ENCODE data around the gene CRELD1.
"Not testable (repeated sequence)": the region's sequence is repeated elsewhere in the genome, so short reads cannot be mapped to it uniquely, and the experiment has no call there.

The CRELD1 gene

DNA sequence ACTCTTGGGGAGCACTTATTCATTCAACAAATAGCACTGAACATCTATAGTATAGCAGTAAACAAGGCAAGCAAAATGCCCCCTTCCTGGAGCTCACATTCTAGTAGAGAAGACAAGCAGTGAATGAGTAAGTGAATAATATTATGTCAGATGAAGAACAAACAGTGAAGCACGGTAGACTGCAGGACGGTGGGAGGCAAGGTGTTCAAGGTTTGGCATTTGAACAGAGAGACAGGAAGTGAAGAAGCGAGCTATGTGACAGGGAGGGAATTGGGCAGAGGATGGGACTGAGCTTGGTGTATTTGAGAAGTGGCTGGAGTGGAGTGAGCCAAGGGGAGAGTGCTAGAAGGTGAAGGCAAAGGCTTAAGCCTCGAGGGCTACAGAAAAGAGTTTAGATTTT lies 1.4 kb downstream of the CRELD1 start:
- no peak for DNase-seq (ENCODE audit: low read depth)

DNA sequence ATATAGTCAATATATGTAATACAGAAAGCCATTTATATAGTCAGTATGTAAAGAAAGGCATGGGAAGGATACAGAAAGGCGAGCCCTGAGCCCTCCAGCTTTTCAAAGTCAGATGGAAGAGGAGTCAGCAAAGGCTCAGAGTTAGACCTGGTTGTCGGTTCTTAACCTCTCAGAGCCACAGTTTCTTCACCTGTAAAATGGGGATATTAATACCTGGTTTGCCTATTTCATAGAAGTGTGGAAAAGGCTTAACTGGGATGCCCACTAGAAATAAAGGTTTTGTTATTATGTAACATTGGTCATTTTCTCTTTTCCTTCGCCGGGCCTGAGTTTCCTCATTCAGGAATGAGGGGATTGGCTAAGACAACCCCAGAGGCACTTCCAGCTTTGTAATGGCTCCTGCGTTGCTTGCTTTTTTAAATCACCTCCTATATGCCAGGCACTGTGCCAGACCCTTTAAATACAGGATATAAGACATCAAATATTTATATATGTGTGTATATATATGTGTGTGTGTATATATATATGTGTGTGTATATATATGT lies 2.4 kb downstream of the CRELD1 start:
- DNase-seq (ENCODE audit: low read depth): no peak

DNA sequence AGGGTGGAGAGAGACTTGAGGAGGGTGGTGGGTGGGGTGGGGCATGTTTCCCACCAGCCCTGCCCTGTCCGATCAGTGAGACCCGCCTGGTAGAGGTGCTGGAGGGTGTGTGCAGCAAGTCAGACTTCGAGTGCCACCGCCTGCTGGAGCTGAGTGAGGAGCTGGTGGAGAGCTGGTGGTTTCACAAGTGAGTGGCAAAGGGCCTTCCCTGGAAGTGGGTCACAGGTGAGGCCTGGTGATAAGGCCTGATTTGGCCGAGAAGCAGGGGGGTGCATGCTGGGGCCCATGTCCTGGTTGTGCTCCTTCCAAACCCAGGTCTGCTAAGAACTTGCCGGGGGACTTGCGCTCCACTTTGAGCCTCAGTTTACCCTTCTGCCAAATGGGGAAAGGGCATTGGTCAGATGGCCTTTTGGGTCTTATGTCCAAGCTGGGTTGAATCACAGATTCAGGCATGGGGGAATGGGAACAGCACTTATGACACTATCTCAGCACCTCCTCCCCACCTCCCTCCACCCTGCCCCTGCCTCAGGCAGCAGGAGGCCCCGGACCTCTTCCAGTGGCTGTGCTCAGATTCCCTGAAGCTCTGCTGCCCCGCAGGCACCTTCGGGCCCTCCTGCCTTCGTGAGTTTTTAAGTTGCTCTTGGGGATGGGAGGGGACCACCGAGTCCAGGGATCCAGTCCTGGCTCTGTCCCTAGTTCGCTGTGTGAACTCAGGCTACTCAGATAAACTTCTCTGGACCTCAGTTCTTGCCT lies 4.0 kb downstream of the CRELD1 start:
- DNase-seq (ENCODE audit: low read depth): no peak

DNA sequence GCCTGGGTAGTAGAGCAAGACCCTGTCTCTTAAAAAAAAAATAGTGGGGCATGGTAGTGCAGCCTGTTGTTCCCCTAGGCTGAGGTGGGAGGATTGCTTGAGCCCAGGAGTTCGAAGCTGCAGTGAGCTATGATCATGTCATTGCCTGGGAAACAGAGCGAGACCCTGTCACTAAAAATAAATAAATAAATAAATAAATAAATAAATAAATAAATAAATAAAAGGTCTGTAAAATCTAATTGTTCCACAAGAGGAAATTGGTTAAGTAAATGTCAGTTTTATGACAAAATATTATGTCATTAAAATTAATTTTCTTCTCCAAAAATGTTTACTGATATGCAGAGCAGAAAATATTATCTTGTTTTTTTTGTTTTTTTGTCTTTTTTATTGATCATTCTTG lies 5.3 kb downstream of the CRELD1 start:
- DNase-seq (ENCODE audit: low read depth): no peak

DNA sequence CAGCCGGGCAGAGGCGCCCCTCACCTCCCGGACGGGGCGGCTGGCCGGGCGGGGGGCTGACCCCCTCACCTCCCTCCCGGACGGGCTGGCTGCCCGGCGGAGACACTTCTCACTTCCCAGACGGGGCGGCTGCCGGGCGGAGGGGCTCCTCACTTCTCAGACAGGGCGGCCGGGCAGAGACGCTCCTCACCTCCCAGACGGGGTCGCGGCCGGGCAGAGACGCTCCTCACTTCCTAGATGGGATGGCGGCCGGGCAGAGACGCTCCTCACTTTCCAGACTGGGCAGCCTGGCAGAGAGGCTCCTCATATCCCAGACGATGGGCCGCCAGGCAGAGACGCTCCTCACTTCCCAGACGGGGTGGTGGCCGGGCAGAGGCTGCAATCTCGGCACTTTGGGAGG lies 6.3 kb downstream of the CRELD1 start:
- not testable (repeated sequence) for DNase-seq (ENCODE audit: low read depth)

DNA sequence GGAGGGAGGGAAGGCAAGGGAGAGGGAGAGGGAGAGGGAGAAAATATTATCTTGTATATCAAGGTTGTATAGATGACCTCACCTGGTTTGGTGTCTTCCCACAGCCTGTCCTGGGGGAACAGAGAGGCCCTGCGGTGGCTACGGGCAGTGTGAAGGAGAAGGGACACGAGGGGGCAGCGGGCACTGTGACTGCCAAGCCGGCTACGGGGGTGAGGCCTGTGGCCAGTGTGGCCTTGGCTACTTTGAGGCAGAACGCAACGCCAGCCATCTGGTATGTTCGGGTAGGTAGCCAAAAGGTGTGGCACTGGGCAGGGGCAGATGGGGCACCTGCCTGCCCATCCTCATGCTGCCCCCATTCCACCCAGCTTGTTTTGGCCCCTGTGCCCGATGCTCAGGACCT lies 7.1 kb downstream of the CRELD1 start:
- DNase-seq (ENCODE audit: low read depth): no peak

DNA sequence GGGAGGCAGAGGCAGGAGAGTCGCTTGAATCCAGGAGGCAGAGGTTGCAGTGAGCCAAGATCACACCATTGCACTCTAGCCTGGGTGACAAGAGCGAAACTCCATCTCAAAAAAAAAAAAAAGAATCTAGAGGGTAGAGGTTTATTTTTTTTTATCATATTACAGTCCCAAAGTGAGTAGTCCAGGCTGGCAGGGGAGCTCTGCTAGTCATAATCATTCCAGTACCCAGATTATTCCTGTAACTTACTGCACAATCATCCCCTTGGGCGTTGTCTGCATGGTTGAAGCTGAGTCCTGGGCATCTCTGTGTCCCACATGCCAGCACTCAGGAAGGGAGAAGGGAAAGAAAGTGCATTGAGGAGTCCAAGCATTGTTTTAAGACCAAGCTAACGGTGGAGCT lies 8.5 kb downstream of the CRELD1 start:
- no peak for DNase-seq (ENCODE audit: low read depth)

DNA sequence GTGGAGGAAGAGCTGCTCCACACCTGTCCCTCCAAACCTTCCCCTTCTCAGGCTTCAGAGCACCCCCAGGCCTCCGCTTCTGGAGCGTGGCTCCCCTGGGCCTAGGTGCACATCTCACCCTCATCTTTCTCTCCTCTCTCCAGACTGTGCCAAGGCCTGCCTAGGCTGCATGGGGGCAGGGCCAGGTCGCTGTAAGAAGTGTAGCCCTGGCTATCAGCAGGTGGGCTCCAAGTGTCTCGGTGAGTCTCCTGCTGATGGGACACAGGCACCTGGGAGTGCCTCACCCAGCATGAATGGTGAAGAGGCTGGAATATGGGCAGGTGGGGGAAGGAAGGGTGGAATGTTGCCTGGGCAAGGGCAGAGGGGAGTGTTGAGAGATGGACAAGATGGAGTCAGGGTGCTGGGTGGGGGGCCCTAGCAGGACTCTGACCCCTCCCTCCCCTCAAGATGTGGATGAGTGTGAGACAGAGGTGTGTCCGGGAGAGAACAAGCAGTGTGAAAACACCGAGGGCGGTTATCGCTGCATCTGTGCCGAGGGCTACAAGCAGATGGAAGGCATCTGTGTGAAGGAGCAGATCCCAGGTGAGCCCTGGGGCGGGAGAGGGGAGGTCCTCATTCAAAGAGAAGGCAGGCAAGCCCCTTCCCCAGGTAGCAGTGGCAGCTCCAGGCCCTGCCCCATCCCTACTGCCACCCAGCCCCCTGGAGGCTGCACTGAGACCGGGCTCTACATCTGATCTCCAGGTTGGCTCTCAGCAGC lies 9.5 kb downstream of the CRELD1 start:
- DNase-seq (ENCODE audit: low read depth): no peak

DNA sequence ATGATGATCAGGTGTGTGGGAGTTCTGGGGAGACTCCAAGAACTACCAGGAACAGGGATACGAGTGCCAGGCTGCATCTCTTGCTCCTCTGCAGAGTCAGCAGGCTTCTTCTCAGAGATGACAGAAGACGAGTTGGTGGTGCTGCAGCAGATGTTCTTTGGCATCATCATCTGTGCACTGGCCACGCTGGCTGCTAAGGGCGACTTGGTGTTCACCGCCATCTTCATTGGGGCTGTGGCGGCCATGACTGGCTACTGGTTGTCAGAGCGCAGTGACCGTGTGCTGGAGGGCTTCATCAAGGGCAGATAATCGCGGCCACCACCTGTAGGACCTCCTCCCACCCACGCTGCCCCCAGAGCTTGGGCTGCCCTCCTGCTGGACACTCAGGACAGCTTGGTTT lies 10.6 kb downstream of the CRELD1 start:
- DNase-seq (ENCODE audit: low read depth): no peak

DNA sequence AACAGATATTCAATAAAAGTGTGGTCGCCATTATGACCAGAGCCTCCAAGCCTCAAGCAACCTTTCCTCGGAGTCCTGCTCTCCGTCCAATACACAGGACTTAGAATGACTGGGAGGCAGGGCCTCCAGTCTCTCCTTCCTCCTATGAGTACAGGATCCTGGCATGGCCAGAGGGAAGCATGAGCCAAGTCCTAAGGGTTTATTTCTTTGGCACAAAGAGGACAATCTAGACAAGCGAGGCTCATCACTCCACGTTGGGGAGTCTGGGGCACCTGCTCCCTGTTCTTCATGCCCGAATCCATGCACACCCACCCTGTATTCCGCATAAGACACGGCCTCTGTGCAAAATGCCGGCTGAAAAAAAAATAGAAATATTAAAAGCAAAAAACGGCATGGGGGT lies 11.7 kb downstream of the CRELD1 start:
- no peak for DNase-seq (ENCODE audit: low read depth)

DNA sequence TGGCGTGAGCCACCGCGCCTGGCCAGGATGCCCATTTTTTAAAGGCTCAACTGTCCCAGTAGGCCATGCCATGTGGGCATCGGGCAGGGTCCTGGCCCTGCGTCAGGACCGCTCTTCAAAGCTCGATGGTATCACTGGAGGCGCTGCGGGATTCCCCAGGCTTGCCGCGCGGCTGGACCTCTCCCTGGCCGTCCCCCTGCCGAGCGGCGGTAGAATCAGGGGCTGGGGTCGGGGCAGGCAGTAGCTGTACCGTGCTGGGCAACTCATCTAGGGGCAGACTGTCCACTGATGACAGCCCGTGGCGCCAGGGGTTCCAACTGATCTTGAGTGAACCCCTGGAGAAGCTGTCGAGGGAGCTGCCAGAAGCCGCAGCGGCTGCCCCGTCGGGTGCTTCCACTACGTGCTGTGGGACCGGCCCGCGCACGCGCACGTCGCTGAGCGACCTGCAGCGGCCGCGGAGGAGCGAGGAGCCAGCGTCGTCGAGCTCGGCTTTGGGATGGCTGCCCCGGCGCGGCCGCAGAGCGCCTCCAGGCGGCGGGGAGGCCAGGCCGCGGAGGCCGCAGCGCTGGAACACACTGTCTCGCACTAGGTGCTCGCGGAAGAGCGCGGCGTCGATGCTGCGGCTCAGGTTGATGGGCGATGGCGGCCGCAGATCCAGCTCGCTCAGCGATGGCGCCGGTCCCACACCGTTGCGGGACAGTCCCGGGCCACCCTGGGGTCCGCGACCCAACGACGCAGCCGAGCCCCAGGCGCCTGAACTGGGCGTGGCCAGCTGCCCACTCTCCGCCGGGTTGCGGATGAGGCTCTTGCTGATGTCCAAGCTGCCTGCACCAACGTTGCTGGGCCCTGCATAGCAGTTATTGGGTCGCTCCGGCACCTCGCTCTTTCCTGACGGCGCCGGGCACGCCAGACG lies 12.7 kb downstream of the CRELD1 start:
- no peak for DNase-seq (ENCODE audit: low read depth)

DNA sequence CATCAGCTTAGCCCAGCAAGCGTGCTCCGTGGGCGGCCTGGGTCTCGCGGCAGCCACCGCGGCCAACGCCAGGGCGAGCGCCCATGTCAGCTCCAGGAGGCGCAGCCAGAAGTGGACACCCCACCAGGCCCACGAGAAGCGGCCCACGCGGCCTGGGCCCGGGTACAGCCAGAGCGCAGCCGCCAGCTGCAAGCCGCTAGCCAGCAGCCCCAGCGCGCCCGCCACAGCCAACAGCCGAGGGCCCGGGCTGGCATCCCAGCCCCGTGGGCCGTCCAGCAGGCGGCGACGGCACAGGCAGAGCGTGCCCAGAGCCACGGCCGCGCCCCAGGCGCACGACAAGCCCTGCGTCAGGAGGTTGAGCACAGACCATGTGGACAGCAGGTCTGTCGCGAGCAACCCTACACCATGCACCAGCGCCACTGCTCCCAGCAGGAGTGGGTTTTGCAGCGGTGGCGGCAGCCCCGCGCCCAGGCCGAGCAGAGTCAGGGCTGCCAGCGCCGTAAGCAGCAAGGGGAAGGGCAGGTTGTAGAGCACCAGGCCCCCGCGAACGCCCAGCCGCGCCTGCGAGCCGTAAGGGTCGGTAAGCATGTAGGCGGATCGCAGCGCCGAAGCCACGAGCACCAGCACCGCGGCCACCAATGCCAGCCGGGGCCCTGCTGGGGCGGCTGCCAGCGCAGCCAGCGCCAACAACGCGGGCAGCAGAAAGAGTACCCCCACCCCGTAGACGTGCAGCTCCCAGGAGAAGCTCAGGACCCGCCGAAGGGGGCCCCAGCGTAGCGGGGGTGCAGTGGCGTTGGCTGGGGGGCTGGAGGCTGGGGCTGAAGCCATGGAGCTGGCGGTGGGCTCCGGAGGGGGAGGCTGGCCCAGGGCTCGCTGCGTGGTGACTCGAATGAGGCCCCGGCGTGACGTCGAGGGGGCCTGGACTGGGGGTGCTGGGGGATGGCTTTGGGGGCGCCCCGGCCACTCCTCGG lies 13.7 kb downstream of the CRELD1 start:
- DNase-seq (ENCODE audit: low read depth): no peak

DNA sequence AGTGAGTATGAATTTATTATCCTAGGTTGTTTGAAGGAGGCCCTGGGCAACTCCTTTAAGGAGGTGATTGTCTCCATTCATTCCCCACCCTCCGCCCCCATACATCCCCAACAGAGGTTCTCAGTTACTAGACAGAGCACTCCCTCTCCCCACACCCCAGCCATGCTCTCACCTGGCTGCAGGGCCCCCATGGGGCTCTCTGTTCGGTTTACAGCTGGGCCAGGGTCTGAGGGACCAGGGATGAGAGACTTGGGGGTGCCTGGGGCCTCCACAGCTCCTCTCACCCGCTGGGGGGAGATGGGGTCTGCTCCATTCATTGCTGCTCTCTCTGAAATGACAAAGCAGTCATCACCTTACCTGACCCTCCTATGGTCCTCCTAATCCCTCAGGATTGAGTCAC lies 15.0 kb downstream of the CRELD1 start:
- no peak for DNase-seq (ENCODE audit: low read depth)

DNA sequence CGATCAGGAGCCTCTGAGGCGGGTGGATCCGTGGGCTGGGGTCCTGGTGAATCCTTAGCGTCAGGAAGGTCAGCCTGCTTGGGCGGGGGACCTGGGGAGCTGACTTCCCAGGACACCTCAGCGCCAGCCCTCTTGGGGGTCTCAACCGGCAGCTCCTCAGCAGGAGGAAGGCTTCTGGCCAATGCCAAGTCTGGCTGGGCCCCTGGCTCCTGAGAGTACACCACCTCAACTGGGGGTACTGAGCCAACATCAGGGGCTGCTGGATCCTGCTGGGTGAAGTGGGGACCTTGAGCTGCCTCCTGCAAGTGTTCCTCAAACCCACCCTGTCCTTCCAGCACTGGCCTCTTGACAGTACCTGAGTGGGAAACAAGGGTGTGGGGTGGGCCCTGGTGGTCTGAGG lies 15.5 kb downstream of the CRELD1 start:
- DNase-seq (ENCODE audit: low read depth): no peak

DNA sequence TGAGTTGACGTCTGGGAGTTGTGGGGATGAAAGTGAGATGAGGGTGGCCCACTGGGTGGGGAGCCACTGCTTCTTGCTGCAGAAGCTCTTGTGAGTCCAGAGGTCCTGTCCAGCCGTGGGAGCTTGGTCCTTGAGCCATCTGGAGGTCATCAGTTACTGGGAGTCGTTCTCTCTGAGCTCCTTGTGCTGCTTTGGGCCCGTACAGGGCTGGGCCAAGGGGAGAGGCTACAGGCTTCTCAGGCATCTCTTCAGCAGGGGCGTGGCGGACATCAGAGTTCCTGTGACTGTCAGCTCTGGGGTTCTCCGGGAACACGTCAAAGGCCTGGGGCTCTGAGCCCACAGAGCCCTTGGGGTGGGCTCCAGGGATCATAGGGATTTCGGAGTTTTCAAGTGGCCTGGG lies 16.0 kb downstream of the CRELD1 start:
- no peak for DNase-seq (ENCODE audit: low read depth)

DNA sequence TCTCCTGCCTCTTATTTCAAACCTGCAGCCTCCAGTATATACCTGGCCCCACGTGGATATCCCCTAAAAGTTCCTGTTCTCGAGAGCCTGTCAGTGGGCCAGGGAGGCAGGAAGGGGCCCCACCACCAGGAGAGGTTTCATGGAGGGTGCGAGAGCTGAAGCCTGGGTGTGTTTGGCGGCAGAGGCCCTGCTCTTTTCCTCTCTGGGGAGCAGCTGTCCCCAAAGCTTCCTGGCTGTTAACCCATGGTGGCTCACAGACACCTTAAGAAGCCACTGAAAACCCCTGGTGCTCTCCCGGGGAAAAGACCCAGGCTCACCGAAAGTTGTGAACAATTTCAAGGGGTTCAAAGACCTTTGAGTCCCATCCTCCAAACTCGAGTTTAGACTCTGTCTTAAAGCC lies 17.5 kb downstream of the CRELD1 start:
- DNase-seq (ENCODE audit: low read depth): no peak

DNA sequence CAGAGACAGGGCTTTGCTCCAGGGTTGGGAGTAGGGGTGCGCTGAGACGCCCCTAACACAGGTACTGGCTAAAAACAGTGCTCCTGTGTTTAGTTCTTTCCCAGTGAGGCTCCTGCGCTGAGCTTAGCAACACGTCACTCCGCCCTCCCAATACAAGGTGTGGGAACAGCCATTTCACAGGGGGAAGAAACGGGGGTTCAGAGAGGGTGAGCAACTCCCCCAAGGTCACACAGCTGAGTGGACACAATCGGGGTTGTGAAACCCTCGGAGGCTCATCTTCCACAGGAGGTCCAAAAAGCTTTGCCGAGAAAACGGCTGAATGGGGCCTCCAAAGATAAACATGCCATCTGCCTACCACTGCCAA lies 17.9 kb downstream of the CRELD1 start:
- no peak for DNase-seq (ENCODE audit: low read depth)

DNA sequence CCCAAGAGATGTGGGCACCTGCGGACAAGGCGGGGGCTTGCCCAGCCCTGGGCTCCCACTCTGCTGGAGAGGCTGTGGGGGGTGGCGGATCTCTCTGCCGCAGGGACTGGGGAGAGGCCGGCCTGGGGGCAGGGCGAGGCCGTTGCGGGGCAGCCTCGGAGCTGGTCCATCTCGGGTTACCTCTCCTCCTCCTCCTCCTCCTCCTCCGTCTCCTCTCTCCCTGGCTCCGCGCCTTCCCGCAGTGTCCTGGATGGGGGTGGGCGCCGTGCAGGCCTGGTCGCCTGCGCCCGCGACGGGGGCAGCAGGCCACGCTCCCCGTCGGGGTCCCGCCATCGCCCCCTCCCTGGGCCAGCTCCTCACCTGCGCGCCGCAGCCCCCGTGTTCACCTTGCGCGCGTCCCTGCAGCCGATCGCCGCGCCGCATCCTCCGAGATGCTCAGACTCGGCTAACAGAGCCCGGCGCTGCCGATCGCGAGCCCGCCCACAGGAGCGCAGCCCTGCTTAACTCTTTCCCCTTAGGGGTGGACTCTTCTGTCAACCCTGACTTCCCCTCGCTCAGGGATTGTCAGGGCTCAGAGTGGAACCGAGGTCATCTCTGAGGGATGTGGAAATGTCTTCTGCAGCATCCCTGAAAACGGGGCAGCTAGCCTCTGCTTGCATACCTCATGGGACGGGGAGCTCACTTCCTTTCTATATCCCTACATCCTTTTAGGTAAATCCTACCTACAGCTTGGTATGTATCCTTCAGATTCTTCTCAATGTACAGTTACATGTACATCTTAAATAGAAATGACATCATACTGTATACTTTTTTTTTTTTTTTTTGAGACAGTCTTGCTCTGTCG lies 18.6 kb downstream of the CRELD1 start, which contains the start of gene PRRT3:
TSS of gene PRRT3 (minus strand) at position 447 of the 844 bp plus-strand sequence. CDS start 2,293 bp downstream, outside the sequence.
- DNase-seq (ENCODE audit: low read depth): no peak

DNA sequence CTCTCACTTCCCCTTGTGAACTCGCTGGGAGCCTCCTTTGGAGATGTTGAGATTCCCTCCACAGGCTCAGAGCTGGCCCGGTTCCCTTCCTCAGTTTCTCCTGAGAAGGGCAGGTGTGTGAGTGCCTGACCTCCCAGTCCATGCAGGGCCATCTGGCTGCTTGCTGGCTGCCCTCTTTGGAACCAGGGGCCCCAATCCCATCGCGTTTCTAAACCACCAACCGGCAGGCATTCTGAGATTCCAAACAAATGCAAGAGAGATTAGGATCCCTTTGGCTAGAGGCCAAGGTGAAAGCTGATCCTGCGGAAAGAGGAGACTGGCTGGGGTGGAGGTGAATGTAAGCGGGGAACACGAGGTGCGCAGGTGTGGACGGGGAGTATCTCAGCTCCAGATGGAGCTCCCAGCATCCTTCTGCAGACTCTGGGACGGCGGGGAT lies 21.5 kb downstream of the CRELD1 start:
- DNase-seq (ENCODE audit: low read depth): no peak
